DND-41 (cell line): ENCODE data around the gene BEND6.

Experiments used
- ATAC-seq: fragments of 200-7000 bp; cut with Tn5 transposase; 3 replicates; pipeline ENCODE4 v1.9.1; 2021; ENCODE audit warnings: low read depth; ENCODE audit not compliant: insufficient read depth
- DNase-seq: peaks from one replicate; pipeline ENCODE4 v3.0.0-alpha.2; 2020
- H2AFZ ChIP-seq: 2 replicates; pipeline ENCODE4 v1.6.0; 2012; ENCODE audit warnings: low read depth, low read length
- H3K27ac ChIP-seq: 2 replicates; pipeline ENCODE4 v1.5.1; 2012; ENCODE audit warnings: low read length, inconsistent platforms
- H3K27me3 ChIP-seq: fragments of 200-600 bp; sonication (generic); 2 replicates; pipeline ENCODE4 v1.6.0; 2012; ENCODE audit warnings: low read length, mild to moderate bottlenecking, inconsistent platforms; ENCODE audit not compliant: insufficient read depth, poor library complexity
- H3K36me3 ChIP-seq: 2 replicates; pipeline ENCODE4 v1.5.1; 2012; ENCODE audit warnings: low read length, inconsistent platforms; ENCODE audit not compliant: insufficient read depth
- H3K4me1 ChIP-seq: 2 replicates; pipeline ENCODE4 v1.5.1; 2012; ENCODE audit warnings: mild to moderate bottlenecking, low read length; ENCODE audit not compliant: insufficient read depth
- H3K4me2 ChIP-seq: 2 replicates; pipeline ENCODE4 v1.6.0; 2012; ENCODE audit warnings: mild to moderate bottlenecking, moderate library complexity, low read length, inconsistent platforms; ENCODE audit not compliant: insufficient read depth
- H3K4me3 ChIP-seq, 2 experiments: fragments of 200-600 bp in 1 of 2; shearing (Covaris generic) in 1 of 2; 2 replicates each; pipeline ENCODE4 v1.5.1; 2012 to 2016; ENCODE audit warnings: inconsistent platforms in 2 of 2, low read length in 2 of 2, mild to moderate bottlenecking in 2 of 2, low read depth in 1 of 2, moderate library complexity in 1 of 2
- H3K79me2 ChIP-seq: 2 replicates; pipeline ENCODE4 v1.6.0; 2012; ENCODE audit warnings: low read length, inconsistent platforms; ENCODE audit not compliant: insufficient read depth
- H3K9ac ChIP-seq: 2 replicates; pipeline ENCODE4 v1.6.0; 2012; ENCODE audit warnings: low read depth, mild to moderate bottlenecking, inconsistent platforms, low read length, moderate library complexity
- H3K9me3 ChIP-seq: 2 replicates; pipeline ENCODE4 v1.5.1; 2012; ENCODE audit warnings: low read length, moderate library complexity, mild to moderate bottlenecking, inconsistent platforms; ENCODE audit not compliant: insufficient read depth, severe bottlenecking
- H4K20me1 ChIP-seq: 2 replicates; pipeline ENCODE4 v1.6.0; 2012; ENCODE audit warnings: low read length; ENCODE audit not compliant: insufficient read depth
- CTCF ChIP-seq: IDR thresholded peaks from 2 replicates; pipeline ENCODE4 v1.5.1; 2012; ENCODE audit warnings: borderline replicate concordance, low read length, moderate library complexity, mild to moderate bottlenecking; ENCODE audit not compliant: poor library complexity, severe bottlenecking; ENCODE audit errors: extremely low read depth
- EZH2 ChIP-seq: IDR thresholded peaks from 3 replicates; pipeline ENCODE4 v1.6.1; 2012; ENCODE audit warnings: borderline replicate concordance, low read depth, mild to moderate bottlenecking, moderate library complexity, low read length, inconsistent platforms; ENCODE audit not compliant: severe bottlenecking

Gene BEND6

DNA sequence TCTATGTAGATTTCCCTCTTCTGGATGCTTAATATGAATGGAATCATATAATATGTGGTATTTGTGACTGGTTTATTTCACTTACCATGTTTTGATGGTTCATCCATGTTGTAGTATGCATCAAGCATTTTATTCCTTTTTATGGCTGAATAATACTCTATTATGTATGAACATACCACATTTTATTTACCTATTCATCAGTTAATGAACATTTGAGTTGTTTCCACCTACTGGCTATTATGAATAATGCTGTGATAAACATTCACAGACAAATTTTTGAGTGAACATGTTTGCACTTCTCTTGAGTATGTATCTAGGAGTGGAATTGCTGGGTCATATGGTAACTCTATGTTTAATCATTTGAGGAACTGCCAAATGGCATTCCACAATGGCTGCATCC lies 120.2 kb downstream of the BEND6 start:
- no peak overlapping the region for H3K4me3 ChIP-seq
- no peak for TF ChIP-seq EZH2
- TF ChIP-seq CTCF: no peak
- peaks cover 3% of the 10 kb centered on the region; the same call in 1 of the 2 replicates for H3K36me3 ChIP-seq
- no peaks in the 10 kb centered on the region for H3K79me2 ChIP-seq
- H2AFZ ChIP-seq: no peak overlapping the region
- H4K20me1 ChIP-seq: no peaks in the 10 kb centered on the region
- H3K4me2 ChIP-seq: no peak overlapping the region
- DNase-seq: no peak
- no peaks in the 10 kb centered on the region for H3K9me3 ChIP-seq
- no peaks in the 10 kb centered on the region for H3K27me3 ChIP-seq
- ATAC-seq: no peak
- H3K4me1 ChIP-seq: no peaks in the 10 kb centered on the region
- H3K27ac ChIP-seq: no peak overlapping the region
- H3K9ac ChIP-seq: no peak overlapping the region
